Esophagus muscularis mucosa (tissue), 3 donors: Measurements from ENCODE around the gene DNAJC27.

Experiments used
- EP300 ChIP-seq: sonication (generic); formaldehyde crosslinking; IDR thresholded peaks from one replicate; pipeline ENCODE4 v1.6.1; 2017; ENCODE audit warnings: antibody characterized with exemption
- TF ChIP-seq, protein P1 (sequence below), 3 experiments: fragments of 200-600 bp in 2 of 3; fragments of 450-650 bp in 1 of 3; sonication (generic) in 2 of 3; IDR thresholded peaks; one replicate each; pipeline ENCODE4 v1.5.1; 2017 to 2019; ENCODE audit warnings: antibody characterized with exemption in 3 of 3, mild to moderate bottlenecking in 2 of 3, moderate library complexity in 1 of 3

GRCh38 chr2:24925815-24926214 is 45.9 kb downstream of the DNAJC27 start:
- TF ChIP-seq EP300: no peak
- TF ChIP-seq, protein P1, sequence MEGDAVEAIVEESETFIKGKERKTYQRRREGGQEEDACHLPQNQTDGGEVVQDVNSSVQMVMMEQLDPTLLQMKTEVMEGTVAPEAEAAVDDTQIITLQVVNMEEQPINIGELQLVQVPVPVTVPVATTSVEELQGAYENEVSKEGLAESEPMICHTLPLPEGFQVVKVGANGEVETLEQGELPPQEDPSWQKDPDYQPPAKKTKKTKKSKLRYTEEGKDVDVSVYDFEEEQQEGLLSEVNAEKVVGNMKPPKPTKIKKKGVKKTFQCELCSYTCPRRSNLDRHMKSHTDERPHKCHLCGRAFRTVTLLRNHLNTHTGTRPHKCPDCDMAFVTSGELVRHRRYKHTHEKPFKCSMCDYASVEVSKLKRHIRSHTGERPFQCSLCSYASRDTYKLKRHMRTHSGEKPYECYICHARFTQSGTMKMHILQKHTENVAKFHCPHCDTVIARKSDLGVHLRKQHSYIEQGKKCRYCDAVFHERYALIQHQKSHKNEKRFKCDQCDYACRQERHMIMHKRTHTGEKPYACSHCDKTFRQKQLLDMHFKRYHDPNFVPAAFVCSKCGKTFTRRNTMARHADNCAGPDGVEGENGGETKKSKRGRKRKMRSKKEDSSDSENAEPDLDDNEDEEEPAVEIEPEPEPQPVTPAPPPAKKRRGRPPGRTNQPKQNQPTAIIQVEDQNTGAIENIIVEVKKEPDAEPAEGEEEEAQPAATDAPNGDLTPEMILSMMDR (IDR thresholded peaks at IDR 0.05): no peak
